ENCODE measurements around the gene SETD5. TPM values are rescaled to one million over a fixed set of nuclear protein-coding genes. Genes with fewer than 3 reads are reported as not detected.

The SETD5 gene
- total RNA-seq = 122 to 145 TPM (median 123 TPM) in 3 replicates
- long read RNA-seq, full-length matches to known transcripts = 1 of 14 reads
- long read RNA-seq, partial matches to known transcripts = 3 of 14 reads
- long read RNA-seq, other reads (novel, unspliced or antisense) = 10 of 14 reads

- H3K27ac Mint-ChIP-seq (ENCODE audit: unreplicated experiment) = peak within 1 kb of the TSS; percentile 100
- H3K4me3 Mint-ChIP-seq (ENCODE audit: unreplicated experiment) = peak within 1 kb of the TSS; percentile 98
- H3K9me3 Mint-ChIP-seq (ENCODE audit: low read depth) = no peaks in the 10 kb centered on the region
- DNase-seq (ENCODE audit: low spot score) = peak; percentile 99
- no peaks in the 10 kb centered on the region for H3K27me3 Mint-ChIP-seq (ENCODE audit: low read depth)
- peaks cover 66% of the 10 kb centered on the region for H3K4me1 Mint-ChIP-seq (ENCODE audit: low read depth)
- no peak for TF ChIP-seq CTCF (IDR thresholded peaks at IDR 0.05)
- peaks cover 11% of the 10 kb centered on the region for H3K36me3 Mint-ChIP-seq (ENCODE audit: low read depth)
Observed at GRCh38 chr3:9397332-9397905, at the start of gene SETD5. Gene SETD5 (plus strand): TSS chr3:9397615. CDS start chr3:9428939, 31,324 bp downstream.

GRCh38 chr3:9347887-9348286, 49.5 kb upstream of the SETD5 start:
- Mint-ChIP-seq H3K27ac (ENCODE audit: unreplicated experiment) (no peak overlapping the region), H3K36me3 (ENCODE audit: low read depth) (no peaks in the 10 kb centered on the region), H3K4me1 (ENCODE audit: low read depth) (peaks cover 16% of the 10 kb centered on the region), H3K27me3 (ENCODE audit: low read depth) (no peaks in the 10 kb centered on the region), H3K4me3 (ENCODE audit: unreplicated experiment) (no peak overlapping the region), H3K9me3 (ENCODE audit: low read depth) (no peaks in the 10 kb centered on the region)
- TF ChIP-seq CTCF (IDR thresholded peaks at IDR 0.05) = no peak
- DNase-seq (ENCODE audit: low spot score) = no peak

GRCh38 chr3:9349321-9350117, 47.9 kb upstream of the SETD5 start:
- H3K9me3 Mint-ChIP-seq (ENCODE audit: low read depth) = no peaks in the 10 kb centered on the region
- no peak overlapping the region for H3K4me3 Mint-ChIP-seq (ENCODE audit: unreplicated experiment)
- no peaks in the 10 kb centered on the region for H3K36me3 Mint-ChIP-seq (ENCODE audit: low read depth)
- H3K27ac Mint-ChIP-seq (ENCODE audit: unreplicated experiment) = peak overlapping the region; percentile 57
- no peak for DNase-seq (ENCODE audit: low spot score)
- H3K4me1 Mint-ChIP-seq (ENCODE audit: low read depth) = peaks cover 20% of the 10 kb centered on the region
- H3K27me3 Mint-ChIP-seq (ENCODE audit: low read depth) = no peaks in the 10 kb centered on the region
- TF ChIP-seq CTCF (IDR thresholded peaks at IDR 0.05) = no peak

- no peak overlapping the region for H3K4me3 Mint-ChIP-seq (ENCODE audit: unreplicated experiment)
- no peaks in the 10 kb centered on the region for H3K27me3 Mint-ChIP-seq (ENCODE audit: low read depth)
- TF ChIP-seq CTCF (IDR thresholded peaks at IDR 0.05) = no peak
- no peaks in the 10 kb centered on the region for H3K9me3 Mint-ChIP-seq (ENCODE audit: low read depth)
- DNase-seq (ENCODE audit: low spot score) = no peak
- no peak overlapping the region for H3K27ac Mint-ChIP-seq (ENCODE audit: unreplicated experiment)
- peaks cover 20% of the 10 kb centered on the region for H3K4me1 Mint-ChIP-seq (ENCODE audit: low read depth)
- H3K36me3 Mint-ChIP-seq (ENCODE audit: low read depth) = no peaks in the 10 kb centered on the region
Observed at GRCh38 chr3:9351709-9352126, 45.7 kb upstream of the SETD5 start.

- no peak for DNase-seq (ENCODE audit: low spot score)
- TF ChIP-seq CTCF (IDR thresholded peaks at IDR 0.05) = peak; percentile 93
- Mint-ChIP-seq H3K4me3 (ENCODE audit: unreplicated experiment) (no peak overlapping the region), H3K4me1 (ENCODE audit: low read depth) (peaks cover 18% of the 10 kb centered on the region), H3K27ac (ENCODE audit: unreplicated experiment) (peak overlapping the region; percentile 52), H3K9me3 (ENCODE audit: low read depth) (no peaks in the 10 kb centered on the region), H3K27me3 (ENCODE audit: low read depth) (no peaks in the 10 kb centered on the region), H3K36me3 (ENCODE audit: low read depth) (no peaks in the 10 kb centered on the region)
Observed at GRCh38 chr3:9352917-9353752, 44.3 kb upstream of the SETD5 start.

Measured in chondrocyte (in vitro differentiated cells).